ENCODE results near the gene CCSER1.
"Not testable (repeated sequence)": the region's sequence is repeated elsewhere in the genome, so short reads cannot be mapped to it uniquely, and the experiment has no call there.

Gene CCSER1

DNA sequence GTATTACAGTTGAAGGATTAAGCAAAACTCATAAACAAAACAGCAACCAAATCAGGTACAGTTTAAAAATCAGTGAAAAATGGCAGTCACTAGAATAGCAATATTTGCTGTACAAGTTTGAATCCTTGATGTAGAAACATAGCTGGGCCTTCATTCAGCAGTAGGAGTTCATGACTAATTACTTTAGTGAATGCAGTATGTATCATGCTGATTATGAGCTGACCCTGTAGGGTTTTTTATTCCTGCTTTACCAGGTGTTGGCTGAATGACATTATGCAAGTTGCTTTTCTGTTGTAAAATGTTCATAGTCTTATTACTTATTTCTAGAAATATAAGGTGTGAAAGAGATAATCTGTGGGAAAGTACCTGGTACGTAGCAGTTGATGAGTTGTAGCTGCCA, 179.6 kb downstream of the CCSER1 start:
- no peak overlapping the region for H3K4me3 ChIP-seq (ENCODE audit: low read depth in 1 of 2, low read length in 2 of 2)
- no peaks in the 10 kb centered on the region for H3K36me3 ChIP-seq (ENCODE audit: control insufficient read depth in 1 of 2, insufficient read depth in 2 of 2, low read length in 2 of 2)
- H3K9me3 ChIP-seq (ENCODE audit: control insufficient read depth in 1 of 2, low read length in 2 of 2), result no peaks in the 10 kb centered on the region
- H3K4me1 ChIP-seq (ENCODE audit: control insufficient read depth in 1 of 2, insufficient read depth in 2 of 2, low read length in 2 of 2), result no peaks in the 10 kb centered on the region
- no peaks in the 10 kb centered on the region for H3K27me3 ChIP-seq (ENCODE audit: low read depth, low read length)
- no peak overlapping the region for H3K27ac ChIP-seq (ENCODE audit: low read length)

DNA sequence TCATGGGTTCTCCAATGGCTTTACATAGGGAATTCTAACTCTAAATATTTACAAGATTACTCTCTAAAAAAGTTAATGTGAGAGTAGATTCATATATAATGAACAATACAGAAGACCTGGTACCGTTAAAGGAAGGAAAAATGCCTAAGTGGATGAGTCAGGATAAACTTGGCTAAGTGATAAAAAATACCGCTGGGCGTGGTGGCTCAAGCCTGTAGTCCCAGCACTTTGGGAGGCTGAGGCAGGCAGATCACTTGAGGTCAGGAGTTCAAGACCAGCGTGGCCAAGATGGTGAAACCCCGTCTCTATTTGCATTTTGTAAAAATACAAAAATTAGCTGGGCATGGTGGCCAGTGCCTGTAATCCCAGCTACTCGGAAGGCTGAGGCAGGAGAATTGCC, 189.9 kb downstream of the CCSER1 start:
- H3K27me3 ChIP-seq (ENCODE audit: low read depth, low read length); H3K4me1 ChIP-seq (ENCODE audit: control insufficient read depth in 1 of 2, insufficient read depth in 2 of 2, low read length in 2 of 2); H3K36me3 ChIP-seq (ENCODE audit: control insufficient read depth in 1 of 2, insufficient read depth in 2 of 2, low read length in 2 of 2); H3K9me3 ChIP-seq (ENCODE audit: control insufficient read depth in 1 of 2, low read length in 2 of 2); H3K27ac ChIP-seq (ENCODE audit: low read length); H3K4me3 ChIP-seq (ENCODE audit: low read depth in 1 of 2, low read length in 2 of 2): not testable (repeated sequence)

DNA sequence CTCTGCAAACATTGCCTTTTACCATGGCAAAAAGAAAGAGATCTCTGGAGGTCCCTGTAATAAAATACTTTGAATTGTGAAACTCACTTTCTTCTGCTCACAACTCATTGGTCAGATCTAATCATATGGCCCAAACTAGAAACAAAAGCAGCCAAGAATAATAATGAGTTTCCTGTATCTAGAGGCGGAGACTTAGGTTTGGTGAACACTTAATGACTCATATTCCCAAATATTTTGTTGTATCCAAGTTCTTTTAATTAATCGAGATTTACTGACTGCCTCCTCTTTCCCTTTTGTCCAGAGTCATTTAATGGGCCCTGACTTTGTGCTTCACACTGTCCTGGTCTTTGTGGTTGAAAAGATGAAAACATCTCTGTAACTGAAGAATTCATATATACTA, 190.6 kb downstream of the CCSER1 start:
- Histone ChIP-seq H3K4me1 (ENCODE audit: control insufficient read depth in 1 of 2, insufficient read depth in 2 of 2, low read length in 2 of 2) (peaks cover 0 to 9% of the 10 kb centered on the region in 2 donors), H3K27me3 (ENCODE audit: low read depth, low read length) (no peaks in the 10 kb centered on the region), H3K36me3 (ENCODE audit: control insufficient read depth in 1 of 2, insufficient read depth in 2 of 2, low read length in 2 of 2) (peaks cover 0 to 3% of the 10 kb centered on the region in 2 donors), H3K9me3 (ENCODE audit: control insufficient read depth in 1 of 2, low read length in 2 of 2) (peaks cover 0 to 3% of the 10 kb centered on the region in 2 donors), H3K4me3 (ENCODE audit: low read depth in 1 of 2, low read length in 2 of 2) (no peak overlapping the region), H3K27ac (ENCODE audit: low read length) (no peak overlapping the region)

DNA sequence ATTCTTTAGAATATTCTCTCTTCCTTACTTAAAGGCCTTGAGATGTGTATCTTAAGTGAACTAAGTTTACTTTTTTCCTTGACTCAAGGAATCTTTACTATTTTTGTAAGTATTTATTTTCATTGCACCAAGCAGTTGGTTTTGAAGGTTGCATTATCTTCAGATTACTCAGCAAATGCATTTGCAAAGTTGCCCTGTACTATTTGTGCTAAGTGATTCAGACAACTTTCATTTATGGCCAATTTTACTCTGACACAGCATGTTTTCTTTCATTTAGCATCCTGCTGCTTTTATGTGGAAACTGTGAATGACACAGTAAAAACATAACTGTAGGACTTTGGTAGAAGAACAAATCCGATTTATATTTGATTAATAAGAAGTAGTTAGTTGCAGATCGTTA, 191.0 kb downstream of the CCSER1 start:
- Histone ChIP-seq H3K27me3 (ENCODE audit: low read depth, low read length) (no peaks in the 10 kb centered on the region), H3K4me1 (ENCODE audit: control insufficient read depth in 1 of 2, insufficient read depth in 2 of 2, low read length in 2 of 2) (peaks cover 0 to 9% of the 10 kb centered on the region in 2 donors), H3K27ac (ENCODE audit: low read length) (no peak overlapping the region), H3K9me3 (ENCODE audit: control insufficient read depth in 1 of 2, low read length in 2 of 2) (peaks cover 0 to 3% of the 10 kb centered on the region in 2 donors), H3K4me3 (ENCODE audit: low read depth in 1 of 2, low read length in 2 of 2) (no peak overlapping the region), H3K36me3 (ENCODE audit: control insufficient read depth in 1 of 2, insufficient read depth in 2 of 2, low read length in 2 of 2) (peaks cover 0 to 3% of the 10 kb centered on the region in 2 donors)

DNA sequence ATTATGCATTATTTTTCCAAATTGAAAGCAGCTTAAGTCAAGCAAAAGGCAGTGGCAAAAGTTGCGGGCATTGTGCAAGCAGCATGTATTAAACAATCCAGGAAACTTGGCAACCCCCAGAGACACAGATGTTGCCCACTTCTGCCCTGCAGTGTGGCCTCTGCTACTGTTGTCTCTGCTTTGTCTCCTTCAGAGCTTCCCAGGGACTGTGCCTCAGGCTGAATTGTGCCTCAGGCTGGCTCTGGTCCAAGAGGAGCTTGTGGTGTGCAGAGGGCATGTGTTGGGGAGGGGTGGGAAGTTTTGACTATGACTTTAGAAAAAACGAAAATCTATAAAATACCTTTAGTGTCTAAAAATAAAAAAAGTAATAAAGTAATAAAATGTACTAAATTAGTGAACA, 201.4 kb downstream of the CCSER1 start:
- Histone ChIP-seq H3K9me3 (ENCODE audit: control insufficient read depth in 1 of 2, low read length in 2 of 2) (no peaks in the 10 kb centered on the region), H3K4me3 (ENCODE audit: low read depth in 1 of 2, low read length in 2 of 2) (no peak overlapping the region), H3K27ac (ENCODE audit: low read length) (no peak overlapping the region), H3K27me3 (ENCODE audit: low read depth, low read length) (no peaks in the 10 kb centered on the region), H3K4me1 (ENCODE audit: control insufficient read depth in 1 of 2, insufficient read depth in 2 of 2, low read length in 2 of 2) (no peaks in the 10 kb centered on the region), H3K36me3 (ENCODE audit: control insufficient read depth in 1 of 2, insufficient read depth in 2 of 2, low read length in 2 of 2) (no peaks in the 10 kb centered on the region)

DNA sequence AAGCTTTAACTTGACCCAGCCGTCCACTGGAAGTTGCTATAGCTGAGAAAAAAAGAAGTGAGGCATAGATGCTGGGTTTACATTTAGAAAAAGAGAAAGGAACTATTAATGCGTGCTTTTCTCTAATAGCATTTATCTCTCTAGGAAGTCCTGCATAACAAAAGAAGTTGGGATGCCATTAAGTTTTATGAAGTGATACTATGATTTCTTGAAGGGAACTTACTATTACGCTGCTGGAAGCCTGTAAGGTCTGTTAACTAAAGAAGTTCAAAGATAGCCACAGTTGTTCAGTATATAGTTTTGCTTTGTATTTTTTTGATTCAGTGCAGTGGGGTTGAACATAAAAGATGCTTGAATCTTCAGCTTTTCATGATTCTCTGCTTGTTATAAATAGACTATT, 203.4 kb downstream of the CCSER1 start:
- no peaks in the 10 kb centered on the region for H3K4me1 ChIP-seq (ENCODE audit: control insufficient read depth in 1 of 2, insufficient read depth in 2 of 2, low read length in 2 of 2)
- H3K27me3 ChIP-seq (ENCODE audit: low read depth, low read length), result no peaks in the 10 kb centered on the region
- no peaks in the 10 kb centered on the region for H3K9me3 ChIP-seq (ENCODE audit: control insufficient read depth in 1 of 2, low read length in 2 of 2)
- no peak overlapping the region for H3K27ac ChIP-seq (ENCODE audit: low read length)
- H3K36me3 ChIP-seq (ENCODE audit: control insufficient read depth in 1 of 2, insufficient read depth in 2 of 2, low read length in 2 of 2), result no peaks in the 10 kb centered on the region
- H3K4me3 ChIP-seq (ENCODE audit: low read depth in 1 of 2, low read length in 2 of 2), result no peak overlapping the region

DNA sequence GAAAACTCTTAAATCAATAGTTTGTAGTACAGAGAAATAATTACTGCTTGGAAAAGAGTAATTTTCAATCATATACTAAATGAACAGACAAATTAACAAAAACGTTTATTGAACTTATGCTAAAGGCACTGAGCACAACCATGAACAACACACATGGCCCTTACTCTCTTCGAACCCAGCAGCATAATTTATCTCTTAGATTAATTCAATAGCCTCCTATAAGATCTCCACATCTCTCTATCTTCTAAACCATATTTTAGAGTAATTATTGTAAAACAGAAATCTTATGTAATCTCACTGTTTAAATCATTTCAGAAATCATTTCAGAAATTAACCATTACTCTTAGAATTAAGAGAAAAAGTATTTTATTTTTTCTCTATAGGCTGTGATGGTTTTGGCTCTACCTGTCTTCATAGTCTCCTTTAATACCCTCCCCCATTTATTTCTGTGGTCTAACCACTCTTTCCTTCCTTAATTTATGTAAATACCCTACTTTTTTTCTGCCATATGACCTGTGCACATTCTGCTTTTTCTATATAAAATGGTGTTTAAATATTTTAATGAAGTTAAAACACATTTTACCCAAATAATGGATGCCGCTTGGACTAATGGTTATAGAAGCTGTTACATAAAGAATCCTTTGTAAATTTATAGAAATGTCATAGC, 218.5 kb downstream of the CCSER1 start:
- H3K27ac ChIP-seq (ENCODE audit: low read length), result no peak overlapping the region
- no peak overlapping the region for H3K4me3 ChIP-seq (ENCODE audit: low read depth in 1 of 2, low read length in 2 of 2)
- peaks cover 0 to 5% of the 10 kb centered on the region in 2 donors for H3K9me3 ChIP-seq (ENCODE audit: control insufficient read depth in 1 of 2, low read length in 2 of 2)
- H3K36me3 ChIP-seq (ENCODE audit: control insufficient read depth in 1 of 2, insufficient read depth in 2 of 2, low read length in 2 of 2), result no peaks in the 10 kb centered on the region
- no peaks in the 10 kb centered on the region for H3K4me1 ChIP-seq (ENCODE audit: control insufficient read depth in 1 of 2, insufficient read depth in 2 of 2, low read length in 2 of 2)
- no peaks in the 10 kb centered on the region for H3K27me3 ChIP-seq (ENCODE audit: low read depth, low read length)

DNA sequence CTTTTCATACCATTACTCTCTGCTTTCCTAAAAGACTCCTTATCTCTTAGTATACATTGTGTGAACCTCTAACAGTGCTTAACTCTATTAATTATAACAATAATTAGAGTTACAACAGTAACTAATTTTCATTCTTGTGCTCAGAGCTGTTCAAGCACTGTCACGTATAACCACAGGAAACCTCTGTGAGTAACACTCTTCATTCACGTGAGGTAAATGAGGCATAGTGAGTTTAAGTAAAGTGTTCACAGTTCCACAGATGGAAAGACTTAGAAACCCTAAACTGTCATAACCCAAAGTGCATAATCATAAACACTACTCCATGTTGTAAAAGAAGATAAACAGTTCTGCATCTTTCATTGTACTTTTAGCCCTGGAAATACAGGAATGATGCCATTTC, 222.4 kb downstream of the CCSER1 start:
- Histone ChIP-seq H3K9me3 (ENCODE audit: control insufficient read depth in 1 of 2, low read length in 2 of 2) (peaks cover 0 to 5% of the 10 kb centered on the region in 2 donors), H3K4me3 (ENCODE audit: low read depth in 1 of 2, low read length in 2 of 2) (no peak overlapping the region), H3K27me3 (ENCODE audit: low read depth, low read length) (no peaks in the 10 kb centered on the region), H3K36me3 (ENCODE audit: control insufficient read depth in 1 of 2, insufficient read depth in 2 of 2, low read length in 2 of 2) (no peaks in the 10 kb centered on the region), H3K4me1 (ENCODE audit: control insufficient read depth in 1 of 2, insufficient read depth in 2 of 2, low read length in 2 of 2) (no peaks in the 10 kb centered on the region), H3K27ac (ENCODE audit: low read length) (no peak overlapping the region)

DNA sequence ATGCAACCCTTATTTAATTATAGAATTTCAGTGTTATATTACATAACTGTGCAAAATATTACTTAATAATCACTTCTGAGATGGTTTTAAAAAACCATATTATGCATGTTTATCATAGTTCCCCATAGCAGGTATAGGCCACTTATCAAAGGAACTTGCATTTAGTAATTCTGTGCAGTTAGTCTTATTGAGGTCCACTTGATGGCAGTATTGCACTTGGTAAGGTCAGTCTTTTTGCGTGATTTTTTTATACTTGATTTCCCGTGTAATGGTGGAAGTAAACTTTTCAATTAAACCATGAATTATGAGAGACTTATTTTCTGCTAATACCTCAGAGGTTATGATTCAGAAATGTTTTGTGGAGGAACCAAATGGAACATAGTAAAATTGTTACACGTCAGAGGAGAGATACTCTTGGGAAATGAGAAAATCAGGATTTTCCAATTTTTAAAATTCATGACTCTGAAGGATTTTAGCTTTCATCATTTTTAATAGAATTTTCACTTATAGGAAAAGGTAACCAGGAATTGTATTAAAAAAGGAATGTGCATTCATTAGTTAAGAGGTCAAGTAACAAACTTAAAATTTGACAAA, 230.0 kb downstream of the CCSER1 start:
- Histone ChIP-seq H3K9me3 (ENCODE audit: control insufficient read depth in 1 of 2, low read length in 2 of 2) (no peaks in the 10 kb centered on the region), H3K27ac (ENCODE audit: low read length) (no peak overlapping the region), H3K4me1 (ENCODE audit: control insufficient read depth in 1 of 2, insufficient read depth in 2 of 2, low read length in 2 of 2) (no peaks in the 10 kb centered on the region), H3K36me3 (ENCODE audit: control insufficient read depth in 1 of 2, insufficient read depth in 2 of 2, low read length in 2 of 2) (no peaks in the 10 kb centered on the region), H3K4me3 (ENCODE audit: low read depth in 1 of 2, low read length in 2 of 2) (no peak overlapping the region), H3K27me3 (ENCODE audit: low read depth, low read length) (no peaks in the 10 kb centered on the region)

DNA sequence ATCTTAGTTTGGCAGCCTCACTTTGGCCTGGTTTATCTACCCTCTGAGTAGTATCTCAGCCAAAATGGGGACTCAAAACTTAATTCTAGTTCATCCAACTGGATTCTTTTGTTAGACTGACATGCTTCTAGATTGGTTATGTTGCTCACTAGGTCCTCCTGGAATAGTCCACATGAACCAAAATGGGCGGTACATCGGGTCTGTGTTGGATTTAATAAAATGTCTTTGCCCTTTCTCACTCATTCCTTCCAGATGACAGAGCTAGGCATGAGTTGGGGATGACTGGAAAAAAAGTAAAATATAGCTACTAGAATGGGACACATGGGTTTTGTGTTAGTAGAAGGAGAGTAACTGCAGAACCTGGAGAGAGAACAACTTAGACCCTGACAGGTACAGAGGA, 247.9 kb downstream of the CCSER1 start:
- Histone ChIP-seq H3K27me3 (ENCODE audit: low read depth, low read length) (no peaks in the 10 kb centered on the region), H3K4me3 (ENCODE audit: low read depth in 1 of 2, low read length in 2 of 2) (no peak overlapping the region), H3K4me1 (ENCODE audit: control insufficient read depth in 1 of 2, insufficient read depth in 2 of 2, low read length in 2 of 2) (no peaks in the 10 kb centered on the region), H3K9me3 (ENCODE audit: control insufficient read depth in 1 of 2, low read length in 2 of 2) (no peaks in the 10 kb centered on the region), H3K27ac (ENCODE audit: low read length) (no peak overlapping the region), H3K36me3 (ENCODE audit: control insufficient read depth in 1 of 2, insufficient read depth in 2 of 2, low read length in 2 of 2) (no peaks in the 10 kb centered on the region)

DNA sequence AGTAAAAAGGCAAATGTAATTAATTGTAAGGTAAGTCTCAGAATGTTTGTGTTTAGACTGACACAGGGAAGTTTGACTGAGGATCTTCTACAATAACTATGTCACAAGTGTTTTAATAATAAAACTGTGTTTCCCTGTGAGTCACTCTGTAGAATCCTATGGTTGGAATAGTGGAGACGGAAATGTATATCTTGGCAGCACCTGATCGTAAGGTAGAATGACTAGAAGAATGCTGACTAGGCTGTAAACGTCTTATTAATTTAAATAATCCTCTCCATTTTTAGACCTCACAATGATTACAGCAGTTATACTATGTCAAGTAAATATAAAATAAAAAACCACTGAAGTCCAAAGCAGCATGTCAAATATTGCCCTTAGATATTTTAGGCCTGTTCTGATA, 266.0 kb downstream of the CCSER1 start:
- no peaks in the 10 kb centered on the region for H3K27me3 ChIP-seq (ENCODE audit: low read depth, low read length)
- no peaks in the 10 kb centered on the region for H3K4me1 ChIP-seq (ENCODE audit: control insufficient read depth in 1 of 2, insufficient read depth in 2 of 2, low read length in 2 of 2)
- H3K27ac ChIP-seq (ENCODE audit: low read length), result no peak overlapping the region
- no peaks in the 10 kb centered on the region for H3K9me3 ChIP-seq (ENCODE audit: control insufficient read depth in 1 of 2, low read length in 2 of 2)
- H3K4me3 ChIP-seq (ENCODE audit: low read depth in 1 of 2, low read length in 2 of 2), result no peak overlapping the region
- no peaks in the 10 kb centered on the region for H3K36me3 ChIP-seq (ENCODE audit: control insufficient read depth in 1 of 2, insufficient read depth in 2 of 2, low read length in 2 of 2)

DNA sequence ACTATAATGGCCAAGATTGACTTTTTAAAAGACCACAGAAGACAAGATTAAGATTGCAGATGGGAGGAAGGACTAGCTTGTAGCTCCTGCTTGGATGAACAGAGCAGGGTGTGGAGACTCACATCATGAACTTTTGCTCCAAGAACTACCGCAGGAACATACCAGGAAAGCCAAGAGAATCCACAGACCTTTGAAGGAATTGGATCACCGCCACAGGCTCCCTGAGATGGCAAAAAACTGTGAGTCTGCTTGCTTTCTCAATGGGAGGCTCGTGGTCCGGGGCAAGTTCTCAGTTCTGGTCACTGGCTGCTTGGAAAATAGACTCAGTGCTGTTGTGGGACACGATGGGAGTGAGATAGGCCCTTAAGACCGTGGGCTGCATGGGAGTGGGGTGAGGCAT, 276.6 kb downstream of the CCSER1 start:
- H3K36me3 ChIP-seq (ENCODE audit: control insufficient read depth in 1 of 2, insufficient read depth in 2 of 2, low read length in 2 of 2), result no peaks in the 10 kb centered on the region
- no peaks in the 10 kb centered on the region for H3K4me1 ChIP-seq (ENCODE audit: control insufficient read depth in 1 of 2, insufficient read depth in 2 of 2, low read length in 2 of 2)
- no peak overlapping the region for H3K27ac ChIP-seq (ENCODE audit: low read length)
- no peaks in the 10 kb centered on the region for H3K27me3 ChIP-seq (ENCODE audit: low read depth, low read length)
- no peak overlapping the region for H3K4me3 ChIP-seq (ENCODE audit: low read depth in 1 of 2, low read length in 2 of 2)
- no peaks in the 10 kb centered on the region for H3K9me3 ChIP-seq (ENCODE audit: control insufficient read depth in 1 of 2, low read length in 2 of 2)
